SH-SY5Y (cell line): Measurements from ENCODE around the gene ODF2L.

Experiments used
- GATA2 ChIP-seq: IDR thresholded peaks from 2 replicates; pipeline ENCODE4 v1.6.1; 2011; ENCODE audit warnings: mild to moderate bottlenecking, low read depth, low read length
- GATA3 ChIP-seq: IDR thresholded peaks from 2 replicates; pipeline ENCODE4 v1.6.1; 2011; ENCODE audit warnings: low read depth, mild to moderate bottlenecking, low read length, moderate library complexity

DNA sequence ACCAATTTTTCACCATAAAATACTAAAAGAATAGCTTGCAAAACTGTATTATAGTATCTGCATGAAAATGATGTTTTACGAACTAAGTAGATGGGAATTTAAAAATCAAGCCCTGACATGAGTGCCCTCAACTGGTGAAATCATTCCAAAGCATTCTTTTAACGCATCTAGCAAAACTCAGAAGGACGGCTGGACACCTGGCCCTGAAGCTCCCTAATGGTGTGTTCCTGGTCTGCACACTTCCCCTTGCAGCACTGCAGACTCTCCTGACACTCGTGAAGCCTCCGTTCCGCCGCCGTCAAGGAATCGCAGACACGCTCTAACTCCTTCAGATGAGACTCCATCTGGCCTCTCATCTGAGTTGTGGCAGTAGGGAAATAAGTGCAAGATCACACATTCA, 39.9 kb downstream of the ODF2L start:
- no peak for TF ChIP-seq GATA3
- TF ChIP-seq GATA2, result no peak
